ENCODE data around the gene SLF2. TPM values are rescaled to one million over a fixed set of nuclear protein-coding genes. Genes with fewer than 3 reads are reported as not detected.

SLF2 gene
- total RNA-seq, 2 experiments from 2014 or later = 29.0 to 31.9 TPM

- Mint-ChIP-seq H3K27ac (no peak overlapping the region), H3K27me3 (peaks cover 4% of the 10 kb centered on the region), H3K9me3 (no peaks in the 10 kb centered on the region), H3K36me3 (ENCODE audit: low read depth) (no peaks in the 10 kb centered on the region), H3K4me1 (ENCODE audit: low read depth) (no peaks in the 10 kb centered on the region), H3K4me3 (no peak overlapping the region)
- ATAC-seq = no peak
- intact Hi-C loops (cut with micrococcal nuclease) = loop anchor here (5.0 kb wide), 1 partner anchor 318 kb away; no protein-coding TSS in a partner anchor
- ChIA-PET CTCF (interaction anchor here (1.6 to 2.2 kb wide), 5 partner anchors 9 to 324 kb away, joined by 4 to 16 read pairs (median 7); no protein-coding TSS in a partner anchor), POLR2A (no interaction called here)
- no peak for DNase-seq
- TF ChIP-seq CTCF (IDR thresholded peaks at IDR 0.05) = no peak
These were observed 32.9 kb upstream of the SLF2 start for GRCh38 chr10:100879741-100880360.

- TF ChIP-seq CTCF (IDR thresholded peaks at IDR 0.05) = no peak
- ChIA-PET CTCF (interaction anchor here (1.2 to 1.6 kb wide), 2 partner anchors 10 to 137 kb away, joined by 5 read pairs; no protein-coding TSS in a partner anchor), POLR2A (interaction anchor here (0.6 to 1.0 kb wide), 2 partner anchors 42 to 548 kb away, joined by 3 to 4 read pairs; no protein-coding TSS in a partner anchor)
- Mint-ChIP-seq H3K4me3 (no peak overlapping the region), H3K27ac (no peak overlapping the region), H3K4me1 (ENCODE audit: low read depth) (no peaks in the 10 kb centered on the region), H3K9me3 (no peaks in the 10 kb centered on the region), H3K36me3 (ENCODE audit: low read depth) (no peaks in the 10 kb centered on the region), H3K27me3 (peaks cover 4% of the 10 kb centered on the region)
- DNase-seq = no peak
- ATAC-seq = no peak
- intact Hi-C loops (cut with micrococcal nuclease) = no loop called here
These were observed 31.1 kb upstream of the SLF2 start for GRCh38 chr10:100881556-100882213.

- Mint-ChIP-seq H3K9me3 (no peaks in the 10 kb centered on the region), H3K27me3 (peaks cover 4% of the 10 kb centered on the region), H3K4me3 (no peak overlapping the region), H3K36me3 (ENCODE audit: low read depth) (no peaks in the 10 kb centered on the region), H3K27ac (no peak overlapping the region), H3K4me1 (ENCODE audit: low read depth) (no peaks in the 10 kb centered on the region)
- ChIA-PET POLR2A (no interaction called here), CTCF (interaction anchor here (1.6 kb wide), 1 partner anchor 138 kb away, joined by 5 read pairs; no protein-coding TSS in a partner anchor)
- TF ChIP-seq CTCF (IDR thresholded peaks at IDR 0.05) = no peak
- ATAC-seq = no peak
- intact Hi-C loops (cut with micrococcal nuclease) = no loop called here
- DNase-seq = no peak
These were observed 30.5 kb upstream of the SLF2 start for GRCh38 chr10:100882252-100882651.

- intact Hi-C loops (cut with micrococcal nuclease) = no loop called here
- Mint-ChIP-seq H3K27ac (no peak overlapping the region), H3K36me3 (ENCODE audit: low read depth) (no peaks in the 10 kb centered on the region), H3K4me3 (no peak overlapping the region), H3K27me3 (peaks cover under 1% of the 10 kb centered on the region), H3K4me1 (ENCODE audit: low read depth) (no peaks in the 10 kb centered on the region), H3K9me3 (no peaks in the 10 kb centered on the region)
- no peak for TF ChIP-seq CTCF (IDR thresholded peaks at IDR 0.05)
- CTCF ChIA-PET = no interaction called here
- DNase-seq (no peak), ATAC-seq (no peak)
- POLR2A ChIA-PET = no interaction called here
These were observed 30.0 kb upstream of the SLF2 start for GRCh38 chr10:100882671-100883311.

All from activated CD8-positive, alpha-beta T cell treated with anti-CD3 and anti-CD28 coated beads for 36 hours (primary cell).